CD4-positive, alpha-beta T cell treated with Interleukin-1 beta for 1 hour (primary cell): ENCODE measurements around the gene BMERB1.
"Not testable (repeated sequence)": the region's sequence is repeated elsewhere in the genome, so short reads cannot be mapped to it uniquely, and the experiment has no call there.

ENCODE experiments used
- DNase-seq, 2 donors: peaks; one replicate each; pipeline ENCODE4 v3.0.0-alpha.2; 2020 to 2022

BMERB1 gene

DNA sequence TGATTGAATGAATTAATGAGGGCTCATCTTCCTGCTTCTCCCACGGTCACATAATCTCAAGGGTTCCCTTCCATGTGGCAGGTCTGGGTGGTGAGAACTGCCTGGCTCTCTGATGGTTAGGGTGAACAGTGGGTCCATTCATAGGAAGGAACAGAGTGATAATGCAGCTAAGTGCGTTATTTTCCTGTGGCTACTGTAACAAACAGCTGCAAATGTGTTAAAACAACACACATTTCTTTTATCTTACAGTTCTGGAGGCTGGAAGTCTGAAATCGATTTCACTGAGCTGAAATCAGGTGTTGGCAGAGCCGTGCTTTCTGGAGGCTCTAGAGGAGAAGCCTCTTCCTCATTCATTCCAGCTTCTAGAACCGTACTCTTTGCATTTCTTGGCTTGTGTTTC is 95.3 kb downstream of the BMERB1 start:
- DNase-seq: no peak

- no peak for DNase-seq
Observed at GRCh38 chr16:15530085-15530484, 95.7 kb downstream of the BMERB1 start.

GRCh38 chr16:15532825-15533224 is 98.4 kb downstream of the BMERB1 start:
- DNase-seq: no peak

DNA sequence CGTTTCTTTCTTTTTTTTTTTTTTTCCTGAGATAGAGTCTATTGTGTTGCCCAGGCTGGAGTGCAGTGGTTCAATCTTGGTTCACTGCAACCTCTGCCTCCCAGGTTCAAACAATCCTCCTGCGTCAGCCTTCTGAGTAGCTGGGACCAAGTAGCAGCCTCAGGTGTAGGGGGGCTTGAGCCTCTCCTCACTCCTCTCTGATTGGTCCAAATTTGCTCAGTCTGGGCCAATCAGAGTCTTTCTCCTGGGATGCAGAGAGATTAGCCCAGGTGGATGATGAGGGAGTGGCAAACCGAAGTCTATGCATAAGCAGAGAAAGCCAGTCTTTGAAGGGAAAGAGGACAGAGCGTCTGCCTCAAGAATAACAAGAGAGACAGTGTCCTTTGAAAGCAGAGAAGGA is 99.0 kb downstream of the BMERB1 start:
- no peak for DNase-seq

DNA sequence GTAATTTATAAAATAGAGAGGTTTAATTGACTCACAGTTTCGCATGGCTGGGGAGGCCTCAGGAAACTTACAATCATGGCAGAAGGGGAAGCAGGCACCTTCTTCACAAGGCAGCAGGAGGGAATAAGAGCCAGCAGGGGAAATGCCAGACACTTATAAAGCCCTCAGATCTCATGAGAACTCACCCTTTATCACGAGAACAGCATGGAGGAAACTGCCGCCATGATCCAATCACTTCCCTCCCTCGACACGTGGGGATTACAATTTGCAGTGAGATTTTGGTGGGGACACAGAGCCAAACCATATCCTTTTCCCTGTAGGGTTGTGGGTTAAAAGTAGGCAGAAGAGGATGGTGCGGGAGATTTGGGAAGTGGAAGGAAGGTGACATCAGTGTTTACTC is 101.4 kb downstream of the BMERB1 start:
- no peak for DNase-seq

GRCh38 chr16:15536843-15537242 is 102.5 kb downstream of the BMERB1 start:
- DNase-seq: no peak

DNA sequence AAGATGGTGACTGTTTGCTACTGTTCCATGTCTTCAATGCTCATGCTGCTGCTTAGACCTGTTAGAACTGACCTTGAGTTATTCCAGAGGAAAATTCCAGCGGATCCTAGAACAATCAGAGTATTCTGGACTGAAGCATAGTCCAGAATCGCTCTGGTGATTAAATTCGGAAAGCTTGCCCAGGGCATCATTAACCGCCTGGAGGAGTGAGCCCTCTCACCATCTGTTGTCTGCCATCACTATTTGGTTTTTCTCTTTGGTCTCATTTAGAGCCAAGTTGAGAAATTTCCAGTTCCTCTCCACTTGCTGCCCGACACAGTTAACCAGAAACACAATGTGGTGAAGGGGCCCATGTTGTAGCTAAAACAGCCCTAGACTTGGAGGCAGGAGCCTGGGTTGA is 104.1 kb downstream of the BMERB1 start:
- no peak for DNase-seq

DNA sequence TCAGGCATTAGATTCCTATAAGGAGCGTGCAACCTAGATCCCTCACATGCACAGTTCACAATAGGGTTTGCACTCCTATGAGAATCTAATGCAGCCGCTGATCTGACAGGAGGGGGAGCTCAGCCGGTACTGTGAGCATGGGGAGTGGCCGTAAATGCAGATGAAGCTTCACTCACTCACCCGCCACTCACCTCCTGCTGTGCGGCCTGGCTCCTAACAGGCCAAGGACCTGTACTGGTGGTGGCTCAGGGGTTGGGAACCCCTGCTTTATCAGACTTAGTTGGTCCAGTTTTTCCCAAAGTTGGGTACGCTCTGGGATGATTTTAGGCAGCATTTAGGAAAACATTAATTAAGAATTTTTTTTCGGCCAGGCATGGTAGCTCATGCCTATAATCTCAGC is 104.8 kb downstream of the BMERB1 start:
- DNase-seq: no peak

GRCh38 chr16:15542261-15542660 is 107.9 kb downstream of the BMERB1 start:
- no peak for DNase-seq

- peak in 1 of 2 donors; percentile 6 for DNase-seq
Observed at GRCh38 chr16:15542734-15543347, 108.5 kb downstream of the BMERB1 start.

- no peak for DNase-seq
Observed at GRCh38 chr16:15544405-15544804, 110.0 kb downstream of the BMERB1 start.

DNA sequence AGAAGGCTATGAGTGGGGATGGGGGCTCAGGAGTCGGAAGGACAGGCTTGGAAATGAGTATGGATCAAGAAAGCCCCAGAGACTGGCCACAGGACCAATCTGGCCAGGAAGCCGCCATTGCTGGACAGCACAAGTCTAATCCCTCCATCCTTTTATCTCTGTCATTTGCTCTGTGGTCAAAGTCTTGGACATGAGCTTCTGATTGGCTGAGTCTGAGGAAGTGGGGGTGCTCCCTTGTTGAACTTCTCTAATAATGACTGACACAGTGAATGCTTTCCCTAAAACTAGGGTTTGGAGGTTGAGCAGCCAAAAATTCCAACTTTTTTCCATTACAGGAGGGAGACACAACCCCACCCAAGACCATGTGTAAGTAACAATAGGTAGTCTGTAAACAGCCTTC is 111.2 kb downstream of the BMERB1 start:
- DNase-seq: no peak

DNA sequence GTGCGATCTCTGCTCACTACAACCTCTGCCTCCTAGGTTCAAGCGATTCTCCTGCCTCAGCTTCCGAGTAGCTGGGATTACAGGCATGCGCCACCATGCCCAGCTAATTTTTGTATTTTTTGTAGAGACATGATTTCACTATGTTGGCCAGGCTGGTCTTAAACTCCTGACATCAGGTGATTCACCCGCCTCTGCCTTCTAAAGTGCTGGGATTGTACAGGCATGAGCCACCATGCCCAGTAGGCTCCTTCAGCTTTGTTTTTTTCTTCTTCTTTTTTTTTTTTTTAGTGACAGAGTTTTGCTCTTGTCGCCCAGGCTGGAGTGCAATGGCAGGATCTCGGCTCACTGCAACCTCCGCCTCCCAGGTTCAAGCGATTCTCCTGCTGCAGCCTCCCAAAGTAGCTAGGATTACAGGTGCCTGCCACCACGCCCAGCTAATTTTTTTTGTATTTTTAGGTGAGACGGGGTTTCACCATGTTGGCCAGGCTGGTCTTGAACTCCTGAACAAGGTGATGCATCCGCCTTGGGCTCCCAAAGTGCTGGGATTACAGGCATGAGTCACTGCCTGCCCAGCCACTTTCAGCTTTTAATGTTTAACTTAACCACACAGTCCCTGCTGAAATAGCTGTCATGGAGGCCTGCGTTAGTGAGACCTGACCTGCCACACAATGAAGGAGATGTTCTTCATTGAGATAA is 112.8 kb downstream of the BMERB1 start:
- DNase-seq: not testable (repeated sequence)

- DNase-seq: no peak
Observed at GRCh38 chr16:15547768-15548096, 113.3 kb downstream of the BMERB1 start.

GRCh38 chr16:15548482-15548891 is 114.1 kb downstream of the BMERB1 start:
- no peak for DNase-seq

DNA sequence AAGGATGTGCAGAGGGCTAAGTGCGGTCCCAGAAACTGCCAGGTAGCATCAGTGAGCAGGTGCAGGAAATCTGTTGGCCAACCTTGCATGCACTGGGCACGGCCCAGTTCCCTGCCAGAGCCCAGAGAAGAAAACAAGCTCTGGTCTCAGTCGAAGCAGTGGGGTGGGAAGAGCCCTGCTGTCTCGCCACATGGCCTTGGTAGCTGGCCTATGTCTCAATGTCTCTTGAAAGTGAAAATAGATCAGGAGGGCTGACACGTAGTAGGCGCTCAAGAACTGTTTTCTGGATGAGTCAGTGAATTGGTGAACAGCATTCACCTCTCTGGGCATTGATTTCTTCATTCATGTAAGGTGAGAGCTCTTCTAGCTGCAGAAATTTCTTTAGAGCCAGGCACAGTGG is 118.1 kb downstream of the BMERB1 start:
- no peak for DNase-seq

GRCh38 chr16:15553313-15554088 is 119.1 kb downstream of the BMERB1 start:
- no peak for DNase-seq

- no peak for DNase-seq
Observed at GRCh38 chr16:15556130-15556529, 121.7 kb downstream of the BMERB1 start.

GRCh38 chr16:15557258-15557657 is 122.9 kb downstream of the BMERB1 start:
- DNase-seq: no peak

DNA sequence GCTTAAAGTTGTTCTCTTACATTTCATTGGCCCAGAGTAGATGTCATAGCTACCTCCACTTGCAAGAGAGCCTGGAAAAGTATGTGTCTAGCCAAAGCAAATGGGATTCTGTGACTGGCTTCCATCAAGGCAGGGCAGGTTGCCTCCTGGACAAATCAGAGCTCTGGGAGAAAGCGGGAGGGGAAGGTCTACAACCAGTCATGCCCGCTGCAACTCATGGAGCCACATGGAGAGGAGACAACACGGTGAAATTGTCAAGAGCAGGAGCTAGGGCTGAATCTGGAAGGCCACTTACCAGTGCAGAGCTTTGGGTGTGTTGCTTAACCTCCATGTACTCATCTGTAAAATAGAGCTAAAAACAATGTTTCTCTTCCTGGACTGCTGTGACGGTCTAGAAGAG is 124.8 kb downstream of the BMERB1 start:
- no peak for DNase-seq

DNA sequence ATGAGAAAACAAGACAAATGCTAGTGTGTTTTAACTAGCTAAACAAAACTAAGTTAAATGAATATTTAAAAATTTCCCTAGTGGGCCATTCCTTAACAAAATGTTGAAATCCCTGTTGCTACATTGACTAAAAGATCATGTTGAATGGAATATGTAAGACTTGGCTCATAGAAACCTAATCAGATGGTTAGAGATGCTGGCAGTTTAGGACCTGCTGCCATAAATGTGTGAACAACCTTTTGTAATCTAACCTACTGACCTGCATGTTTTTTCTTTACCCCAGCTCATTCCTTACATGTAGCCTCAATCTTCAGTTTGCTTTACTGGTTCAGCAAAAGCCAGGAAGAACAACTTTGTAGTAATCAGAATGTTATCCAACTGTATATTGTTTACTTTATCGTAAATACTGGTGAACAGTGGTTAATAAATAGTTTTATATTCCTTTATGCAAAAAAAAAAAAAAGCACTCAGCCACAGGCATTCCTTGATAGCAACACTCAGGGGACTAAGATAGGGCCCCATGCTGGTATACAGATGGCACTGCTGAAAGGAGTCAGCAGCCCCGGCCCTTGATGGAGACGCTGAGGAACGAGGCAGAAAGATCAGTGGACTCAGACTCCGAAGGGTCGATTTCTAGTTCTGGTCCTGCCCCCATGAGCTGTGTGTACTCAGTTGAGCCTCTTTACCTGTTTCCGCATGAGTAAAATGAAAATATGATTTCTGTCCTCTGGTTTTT is 130.4 kb downstream of the BMERB1 start:
- no peak for DNase-seq

- no peak for DNase-seq
Observed at GRCh38 chr16:15566095-15566494, 131.7 kb downstream of the BMERB1 start.

DNA sequence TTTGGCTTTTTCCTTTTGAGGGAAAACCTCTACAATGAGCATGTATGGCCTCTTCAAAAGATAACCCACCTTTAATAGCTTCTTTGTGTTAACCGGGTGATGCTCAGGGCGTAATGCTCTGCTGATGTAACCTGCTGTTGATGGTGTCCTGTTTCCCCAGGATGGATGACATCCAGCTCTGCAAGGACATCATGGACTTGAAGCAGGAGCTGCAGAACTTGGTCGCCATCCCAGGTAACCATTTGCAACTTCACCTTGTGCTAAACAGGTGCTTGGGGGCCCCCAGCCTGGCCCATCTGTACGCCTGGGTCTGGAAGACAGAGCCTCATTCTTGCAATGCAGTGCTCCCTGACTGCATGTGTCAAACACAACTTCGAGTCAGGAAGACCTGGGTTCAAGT is 133.4 kb downstream of the BMERB1 start:
- DNase-seq: no peak

DNA sequence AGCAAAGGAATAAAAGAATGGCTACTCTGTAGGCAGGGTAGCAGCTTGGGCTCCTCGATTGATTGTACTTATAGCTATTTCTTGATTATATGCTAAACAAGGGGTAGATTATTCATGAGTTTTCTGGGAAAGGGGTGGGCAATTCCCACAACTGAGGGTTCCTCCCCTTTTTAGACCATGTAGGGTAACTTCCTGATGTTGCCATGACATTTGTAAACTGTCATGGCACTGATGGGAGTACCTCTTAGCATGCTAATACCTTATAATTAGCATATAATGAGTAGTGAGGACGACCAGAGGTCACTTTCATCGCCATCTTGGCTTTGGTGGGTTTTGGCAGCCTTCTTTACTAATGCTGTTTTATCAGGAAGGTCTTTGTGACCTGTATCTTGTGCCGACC is 136.3 kb downstream of the BMERB1 start:
- DNase-seq: not testable (repeated sequence)
